ENCODE measurements around the gene SLC13A4.

SLC13A4 gene

GRCh38 chr7:135731131-135731530 lies 3.1 kb upstream of the SLC13A4 start:
- no peaks in the 10 kb centered on the region for H3K9me3 ChIP-seq (ENCODE audit: control extremely low read depth in 1 of 5, control insufficient read depth in 4 of 5, insufficient read depth in 2 of 5, low read depth in 1 of 5, low read length in 4 of 5)
- no peak for DNase-seq
- 98% methylated on average over 4 of the region's 4 CpGs for WGBS (ENCODE audit: insufficient coverage)
- POLR2A ChIA-PET, result no interaction called here
- H3K36me3 ChIP-seq (ENCODE audit: control insufficient read depth in 4 of 4, insufficient read depth in 4 of 4, low read length in 3 of 4), result no peaks in the 10 kb centered on the region
- no peaks in the 10 kb centered on the region for H3K27me3 ChIP-seq (replicated peaks in 2 of 5; ENCODE audit: control insufficient read depth in 4 of 5, insufficient read depth in 5 of 5, low read length in 4 of 5)
- peaks cover 0 to 3% (median 1%) of the 10 kb centered on the region in 4 experiments for H3K4me1 ChIP-seq (ENCODE audit: control extremely low read depth in 1 of 4, control insufficient read depth in 4 of 4, insufficient read depth in 4 of 4, low read length in 3 of 4)
- H3K4me3 ChIP-seq (ENCODE audit: control insufficient read depth in 1 of 7, extremely low read depth in 1 of 7, insufficient read depth in 4 of 7, low read depth in 2 of 7, low read length in 6 of 7), result no peak overlapping the region
- CTCF ChIA-PET, result no interaction called here
- no peak overlapping the region for H3K27ac ChIP-seq (ENCODE audit: insufficient read depth in 1 of 2, low read depth in 1 of 2, low read length in 2 of 2, poor library complexity in 1 of 2, severe bottlenecking in 2 of 2)

DNA sequence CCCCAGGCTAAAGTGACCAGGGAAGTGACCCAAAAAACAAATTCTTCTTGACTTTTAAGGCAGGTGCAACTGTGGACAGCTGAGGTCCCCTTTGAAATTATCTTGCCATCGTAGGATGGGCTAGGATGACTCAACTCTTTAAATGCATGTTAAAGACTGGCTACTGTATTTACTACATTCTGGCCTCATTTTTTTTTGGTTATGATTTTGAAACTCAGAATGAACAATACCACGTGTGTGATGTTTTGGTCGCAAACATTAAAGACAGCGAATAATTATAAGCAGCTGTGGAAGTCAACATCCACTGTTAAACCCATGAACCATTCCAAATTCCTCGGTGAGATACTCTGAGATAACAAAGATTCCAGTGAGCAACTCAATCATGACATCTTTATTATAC lies 1.2 kb upstream of the SLC13A4 start:
- POLR2A ChIA-PET, result no interaction called here
- Histone ChIP-seq H3K36me3 (ENCODE audit: control insufficient read depth in 4 of 4, insufficient read depth in 4 of 4, low read length in 3 of 4) (no peaks in the 10 kb centered on the region), H3K4me1 (ENCODE audit: control extremely low read depth in 1 of 4, control insufficient read depth in 4 of 4, insufficient read depth in 4 of 4, low read length in 3 of 4) (peaks cover 0 to 3% (median 1%) of the 10 kb centered on the region in 4 experiments), H3K4me3 (ENCODE audit: control insufficient read depth in 1 of 7, extremely low read depth in 1 of 7, insufficient read depth in 4 of 7, low read depth in 2 of 7, low read length in 6 of 7) (no peak overlapping the region), H3K27ac (ENCODE audit: insufficient read depth in 1 of 2, low read depth in 1 of 2, low read length in 2 of 2, poor library complexity in 1 of 2, severe bottlenecking in 2 of 2) (no peak overlapping the region), H3K27me3 (replicated peaks in 2 of 5; ENCODE audit: control insufficient read depth in 4 of 5, insufficient read depth in 5 of 5, low read length in 4 of 5) (no peaks in the 10 kb centered on the region), H3K9me3 (ENCODE audit: control extremely low read depth in 1 of 5, control insufficient read depth in 4 of 5, insufficient read depth in 2 of 5, low read depth in 1 of 5, low read length in 4 of 5) (no peaks in the 10 kb centered on the region)
- no peak for DNase-seq
- 97% methylated on average over 4 of the region's 5 CpGs for WGBS (ENCODE audit: insufficient coverage)
- CTCF ChIA-PET, result no interaction called here

GRCh38 chr7:135726911-135727673 lies 894 bp downstream of the SLC13A4 start:
- no peak overlapping the region for H3K27ac ChIP-seq (ENCODE audit: insufficient read depth in 1 of 2, low read depth in 1 of 2, low read length in 2 of 2, poor library complexity in 1 of 2, severe bottlenecking in 2 of 2)
- H3K27me3 ChIP-seq (replicated peaks in 2 of 5; ENCODE audit: control insufficient read depth in 4 of 5, insufficient read depth in 5 of 5, low read length in 4 of 5), result no peaks in the 10 kb centered on the region
- no peaks in the 10 kb centered on the region for H3K9me3 ChIP-seq (ENCODE audit: control extremely low read depth in 1 of 5, control insufficient read depth in 4 of 5, insufficient read depth in 2 of 5, low read depth in 1 of 5, low read length in 4 of 5)
- 96% methylated on average over 28 of the region's 30 CpGs for WGBS (ENCODE audit: insufficient coverage)
- no peaks in the 10 kb centered on the region for H3K36me3 ChIP-seq (ENCODE audit: control insufficient read depth in 4 of 4, insufficient read depth in 4 of 4, low read length in 3 of 4)
- no peak overlapping the region for H3K4me3 ChIP-seq (ENCODE audit: control insufficient read depth in 1 of 7, extremely low read depth in 1 of 7, insufficient read depth in 4 of 7, low read depth in 2 of 7, low read length in 6 of 7)
- H3K4me1 ChIP-seq (ENCODE audit: control extremely low read depth in 1 of 4, control insufficient read depth in 4 of 4, insufficient read depth in 4 of 4, low read length in 3 of 4), result peaks cover 0 to 3% (median 1%) of the 10 kb centered on the region in 4 experiments
- no peak for DNase-seq
- POLR2A ChIA-PET, result no interaction called here
- CTCF ChIA-PET, result interaction anchor here (1.1 kb wide), 1 partner anchor 1863 kb away, joined by 3 read pairs; no protein-coding TSS in a partner anchor

- H3K4me3 ChIP-seq (ENCODE audit: control insufficient read depth in 1 of 7, extremely low read depth in 1 of 7, insufficient read depth in 4 of 7, low read depth in 2 of 7, low read length in 6 of 7), result no peak overlapping the region
- ChIA-PET CTCF (interaction anchor here (1.1 kb wide), 1 partner anchor 1864 kb away, joined by 3 read pairs; no protein-coding TSS in a partner anchor), POLR2A (no interaction called here)
- H3K27ac ChIP-seq (ENCODE audit: insufficient read depth in 1 of 2, low read depth in 1 of 2, low read length in 2 of 2, poor library complexity in 1 of 2, severe bottlenecking in 2 of 2), result no peak overlapping the region
- 39% methylated on average over 3 of the region's 5 CpGs for WGBS (ENCODE audit: insufficient coverage)
- no peaks in the 10 kb centered on the region for H3K36me3 ChIP-seq (ENCODE audit: control insufficient read depth in 4 of 4, insufficient read depth in 4 of 4, low read length in 3 of 4)
- no peak for DNase-seq
- H3K27me3 ChIP-seq (replicated peaks in 2 of 5; ENCODE audit: control insufficient read depth in 4 of 5, insufficient read depth in 5 of 5, low read length in 4 of 5), result no peaks in the 10 kb centered on the region
- no peaks in the 10 kb centered on the region for H3K9me3 ChIP-seq (ENCODE audit: control extremely low read depth in 1 of 5, control insufficient read depth in 4 of 5, insufficient read depth in 2 of 5, low read depth in 1 of 5, low read length in 4 of 5)
- peaks cover 0 to 3% (median 1%) of the 10 kb centered on the region in 4 experiments for H3K4me1 ChIP-seq (ENCODE audit: control extremely low read depth in 1 of 4, control insufficient read depth in 4 of 4, insufficient read depth in 4 of 4, low read length in 3 of 4)
Observed at GRCh38 chr7:135726276-135726788, 1.7 kb downstream of the SLC13A4 start.

GRCh38 chr7:135723411-135723810 lies 4.6 kb downstream of the SLC13A4 start:
- 88% methylated on average over 7 of the region's 7 CpGs for WGBS (ENCODE audit: insufficient coverage)
- POLR2A ChIA-PET, result no interaction called here

GRCh38 chr7:135721198-135721820 lies 6.7 kb downstream of the SLC13A4 start:
- H3K9me3 ChIP-seq (ENCODE audit: control extremely low read depth in 1 of 5, control insufficient read depth in 4 of 5, insufficient read depth in 2 of 5, low read depth in 1 of 5, low read length in 4 of 5), result no peaks in the 10 kb centered on the region
- 94% methylated on average over 17 of the region's 21 CpGs for WGBS (ENCODE audit: insufficient coverage)
- H3K27ac ChIP-seq (ENCODE audit: insufficient read depth in 1 of 2, low read depth in 1 of 2, low read length in 2 of 2, poor library complexity in 1 of 2, severe bottlenecking in 2 of 2), result no peak overlapping the region
- ChIA-PET POLR2A (no interaction called here), CTCF (no interaction called here)
- no peaks in the 10 kb centered on the region for H3K27me3 ChIP-seq (replicated peaks in 2 of 5; ENCODE audit: control insufficient read depth in 4 of 5, insufficient read depth in 5 of 5, low read length in 4 of 5)
- peaks cover 0 to under 1% (median 0%) of the 10 kb centered on the region in 4 experiments for H3K4me1 ChIP-seq (ENCODE audit: control extremely low read depth in 1 of 4, control insufficient read depth in 4 of 4, insufficient read depth in 4 of 4, low read length in 3 of 4)
- H3K4me3 ChIP-seq (ENCODE audit: control insufficient read depth in 1 of 7, extremely low read depth in 1 of 7, insufficient read depth in 4 of 7, low read depth in 2 of 7, low read length in 6 of 7), result no peak overlapping the region
- no peak for DNase-seq
- no peaks in the 10 kb centered on the region for H3K36me3 ChIP-seq (ENCODE audit: control insufficient read depth in 4 of 4, insufficient read depth in 4 of 4, low read length in 3 of 4)

More at GRCh38 chr7:135723411-135723810, 4.6 kb downstream of the SLC13A4 start:
- CTCF ChIA-PET, result no interaction called here
- H3K9me3 ChIP-seq (ENCODE audit: control extremely low read depth in 1 of 5, control insufficient read depth in 4 of 5, insufficient read depth in 2 of 5, low read depth in 1 of 5, low read length in 4 of 5), result no peaks in the 10 kb centered on the region
- no peak overlapping the region for H3K4me3 ChIP-seq (ENCODE audit: control insufficient read depth in 1 of 7, extremely low read depth in 1 of 7, insufficient read depth in 4 of 7, low read depth in 2 of 7, low read length in 6 of 7)
- H3K27me3 ChIP-seq (replicated peaks in 2 of 5; ENCODE audit: control insufficient read depth in 4 of 5, insufficient read depth in 5 of 5, low read length in 4 of 5), result no peaks in the 10 kb centered on the region
- DNase-seq, result no peak
- no peak overlapping the region for H3K27ac ChIP-seq (ENCODE audit: insufficient read depth in 1 of 2, low read depth in 1 of 2, low read length in 2 of 2, poor library complexity in 1 of 2, severe bottlenecking in 2 of 2)
- peaks cover 0 to 3% (median 1%) of the 10 kb centered on the region in 4 experiments for H3K4me1 ChIP-seq (ENCODE audit: control extremely low read depth in 1 of 4, control insufficient read depth in 4 of 4, insufficient read depth in 4 of 4, low read length in 3 of 4)
- H3K36me3 ChIP-seq (ENCODE audit: control insufficient read depth in 4 of 4, insufficient read depth in 4 of 4, low read length in 3 of 4), result no peaks in the 10 kb centered on the region

DNA sequence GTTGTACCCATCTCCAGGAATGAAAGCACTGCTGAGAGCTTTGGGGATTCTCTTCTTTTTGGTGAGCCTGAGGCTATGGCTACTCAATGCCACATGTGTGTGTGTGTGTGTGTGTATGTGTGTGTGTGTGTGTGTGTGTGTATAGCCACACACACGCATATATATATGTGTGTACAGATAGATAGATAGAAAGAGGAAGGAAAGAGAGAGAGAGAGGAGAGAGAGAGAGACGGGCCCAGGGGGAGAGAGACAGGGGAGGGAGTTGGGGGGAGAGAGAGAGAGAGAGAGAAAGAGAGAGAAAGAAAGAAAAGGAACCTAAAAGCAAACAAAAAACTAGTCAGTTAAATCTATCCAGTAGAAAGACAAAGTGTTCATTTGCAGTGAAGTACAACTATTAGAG lies 8.3 kb downstream of the SLC13A4 start:
- no peaks in the 10 kb centered on the region for H3K27me3 ChIP-seq (replicated peaks in 2 of 5; ENCODE audit: control insufficient read depth in 4 of 5, insufficient read depth in 5 of 5, low read length in 4 of 5)
- WGBS (ENCODE audit: insufficient coverage), result 0% methylated on average over 1 of the region's 2 CpGs
- CTCF ChIA-PET, result interaction anchor here (0.6 to 1.1 kb wide), 2 partner anchors 9 to 74 kb away, joined by 3 read pairs; no protein-coding TSS in a partner anchor

More for the DNA sequence above, 8.3 kb downstream of the SLC13A4 start:
- Histone ChIP-seq H3K9me3 (ENCODE audit: control extremely low read depth in 1 of 5, control insufficient read depth in 4 of 5, insufficient read depth in 2 of 5, low read depth in 1 of 5, low read length in 4 of 5) (no peaks in the 10 kb centered on the region), H3K4me1 (ENCODE audit: control extremely low read depth in 1 of 4, control insufficient read depth in 4 of 4, insufficient read depth in 4 of 4, low read length in 3 of 4) (no peaks in the 10 kb centered on the region), H3K27ac (ENCODE audit: insufficient read depth in 1 of 2, low read depth in 1 of 2, low read length in 2 of 2, poor library complexity in 1 of 2, severe bottlenecking in 2 of 2) (no peak overlapping the region), H3K4me3 (ENCODE audit: control insufficient read depth in 1 of 7, extremely low read depth in 1 of 7, insufficient read depth in 4 of 7, low read depth in 2 of 7, low read length in 6 of 7) (no peak overlapping the region), H3K36me3 (ENCODE audit: control insufficient read depth in 4 of 4, insufficient read depth in 4 of 4, low read length in 3 of 4) (no peaks in the 10 kb centered on the region)
- POLR2A ChIA-PET, result interaction anchor here (0.7 kb wide), 1 partner anchor 222 kb away, joined by 3 read pairs; no protein-coding TSS in a partner anchor
- peak; percentile 8 to 65 (median 45) for DNase-seq

All from common myeloid progenitor, CD34-positive (primary cell).